ENCODE results near the gene AFAP1L1. TPM values are rescaled to one million over a fixed set of nuclear protein-coding genes. Genes with fewer than 3 reads are reported as not detected.

The AFAP1L1 gene
- total and polyA plus RNA-seq, 9 of the 15 experiments (the other 6 are each of a cell fraction or from before 2014, with no cell fraction given) = 0.01 to 0.12 (median 0.03) TPM; not detected in 4

DNA sequence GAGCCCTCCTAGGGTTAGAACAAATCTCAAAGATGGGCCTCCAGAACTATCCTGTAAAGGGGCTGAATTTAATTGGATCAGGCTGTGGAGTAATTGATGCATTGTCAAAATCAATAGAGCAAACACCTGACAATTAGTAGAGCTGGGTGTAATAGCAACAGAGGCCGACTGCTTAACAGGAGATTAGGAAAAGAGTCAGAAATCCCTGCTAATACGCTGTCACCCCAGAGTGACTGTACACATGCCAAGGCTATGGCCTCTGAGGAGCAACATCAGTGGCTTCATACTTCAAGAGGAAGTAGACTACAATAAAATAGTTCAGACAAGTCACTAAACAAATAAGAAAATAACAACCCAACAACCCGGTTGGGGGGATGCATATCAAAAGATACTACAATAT lies 55.0 kb downstream of the AFAP1L1 start (continued):
- TF ChIP-seq IRF1 (CRISPR knock-in tag; IDR thresholded peaks at IDR 0.05; ENCODE audit: borderline replicate concordance) (no peak), TRIM28 (IDR thresholded peaks at IDR 0.05) (no peak)

- H3K9me1 ChIP-seq (ENCODE audit: control insufficient read depth, insufficient read depth, low read length) = no peaks in the 10 kb centered on the region
- FAIRE-seq = no peak
- 0 out of 5 replicates have a peak, but pooled peaks cover 0 to 5% of the 10 kb centered on the region in 2 experiments for H3K27me3 ChIP-seq (ENCODE audit: control insufficient read depth in 2 of 2, insufficient read depth in 2 of 2, low read length in 2 of 2)
- no peak overlapping the region for H3K9ac ChIP-seq (ENCODE audit: insufficient read depth in 1 of 2, low read depth in 2 of 2, low read length in 2 of 2)
- DNase-seq (ENCODE audit: extremely low read depth in 1 of 4, low spot score in 3 of 4) = no peak
- CTCF ChIA-PET (ENCODE audit: low intra/inter-chr PET ratio) = no interaction called here
- H3K4me3 ChIP-seq = no peak overlapping the region
- H3K27ac ChIP-seq (ENCODE audit: extremely low read depth, low read depth, low read length) = no peak overlapping the region
- intact Hi-C loops (cut with micrococcal nuclease) (no loop called here), in situ Hi-C loops (cut with MboI) (no loop called here)
- H3K79me2 ChIP-seq (ENCODE audit: control insufficient read depth, insufficient read depth, low read length) = no peaks in the 10 kb centered on the region
- BruUV-seq (replicated peaks) = no TSS peak
- POLR2A ChIA-PET = interaction anchor here (0.8 to 1.0 kb wide), 3 partner anchors 17 to 29 kb away, joined by 3 read pairs; partner anchors contain the start of gene GRPEL2
- no peak overlapping the region for H3K4me2 ChIP-seq (ENCODE audit: insufficient read depth, low read length)
- no peaks in the 10 kb centered on the region for H3K36me3 ChIP-seq (ENCODE audit: control insufficient read depth, insufficient read depth, low read length)
- ATAC-seq = no peak
- H3K9me3 ChIP-seq (replicated peaks; ENCODE audit: control insufficient read depth, insufficient read depth, low read depth, low read length) = no peaks in the 10 kb centered on the region
- no peak for TF ChIP-seq HIVEP1 (CRISPR knock-in tag; IDR thresholded peaks at IDR 0.05)
- TF ChIP-seq ZSCAN32 (CRISPR knock-in tag; IDR thresholded peaks at IDR 0.05) = no peak
- WGBS (ENCODE audit: insufficient coverage, low coverage, missing lambda C conversion rate) = 59% methylated on average over 5 of the region's 5 CpGs
- no peaks in the 10 kb centered on the region; a peak in 1 of 5 replicates for H3K4me1 ChIP-seq (replicated peaks in 1 of 2; ENCODE audit: control insufficient read depth in 2 of 2, insufficient read depth in 2 of 2, low read length in 2 of 2)
- no peaks in the 10 kb centered on the region for H4K20me1 ChIP-seq (replicated peaks; ENCODE audit: control insufficient read depth, insufficient read depth, low read length)
- no peak overlapping the region; the same call in 1 of the 2 replicates for H2AFZ ChIP-seq (ENCODE audit: low read depth, low read length)
These were observed 56.5 kb downstream of the AFAP1L1 start for GRCh38 chr5:149328177-149328576.

Measured in K562 (cell line).